SU-DHL-6 (cell line): Measurements from ENCODE around the gene RAB3GAP2.

Source experiments
- CTCF ChIP-seq: fragments of 200-600 bp; sonication (generic); IDR thresholded peaks from one replicate; pipeline ENCODE4 v1.5.1; 2017; ENCODE audit warnings: antibody characterized with exemption, mild to moderate bottlenecking, low read length, moderate library complexity; ENCODE audit not compliant: insufficient read depth, poor library complexity, severe bottlenecking
- EZH2phosphoT487 ChIP-seq: fragments of 200-600 bp; sonication (generic), shearing (Covaris generic); conservative IDR thresholded peaks from 2 replicates; pipeline ENCODE4 v1.6.1; 2018; ENCODE audit warnings: mild to moderate bottlenecking, antibody characterized with exemption, low read length, moderate library complexity, mixed read lengths

- no peak for TF ChIP-seq CTCF
- no peak for TF ChIP-seq EZH2phosphoT487
These were observed 49.5 kb upstream of the RAB3GAP2 start for GRCh38 chr1:220321758-220322157.
